ENCODE results near the gene ABTB1. TPM values are rescaled to one million over a fixed set of nuclear protein-coding genes. Genes with fewer than 3 reads are reported as not detected.
A peak's percentile ranks its signal among the peaks of the same experiment; 100 is the strongest.

Gene ABTB1
- total and polyA plus RNA-seq, 2 experiments from 2014 or later: 3.7 to 5.7 TPM

- ATAC-seq (no peak), DNase-seq (ENCODE audit: low spot score) (no peak)
- Mint-ChIP-seq H3K27ac (no peak overlapping the region), H3K4me1 (peaks cover 29% of the 10 kb centered on the region), H3K36me3 (ENCODE audit: low read depth) (peaks cover 3% of the 10 kb centered on the region; the same call in 2 of the 3 replicates), H3K27me3 (ENCODE audit: insufficient read depth, low read depth, poor library complexity) (peaks cover 28% of the 10 kb centered on the region), H3K4me3 (peak overlapping the region; percentile 72), H3K9me3 (peaks cover 6% of the 10 kb centered on the region)
- H3K36me3 ChIP-seq (ENCODE audit: insufficient read depth): no peaks in the 10 kb centered on the region; the same call in 1 of the 2 replicates
- peaks cover 5% of the 10 kb centered on the region; the same call in 1 of the 2 replicates for H3F3A ChIP-seq (replicated peaks; ENCODE audit: low read depth)
- no peak for TF ChIP-seq CTCF (conservative IDR thresholded peaks at IDR 0.05; ENCODE audit: low read depth in 2 of 2)
- no peak for TF ChIP-seq EZH2 (IDR thresholded peaks at IDR 0.05; ENCODE audit: low read depth, unreplicated experiment)
- TF ChIP-seq POLR2AphosphoS5 (IDR thresholded peaks at IDR 0.05; ENCODE audit: low read depth): no peak
- TF ChIP-seq CREB1 (CRISPR knock-in tag; IDR thresholded peaks at IDR 0.05; ENCODE audit: low read depth): no peak
- no peak for TF ChIP-seq ZNF462 (CRISPR knock-in tag; IDR thresholded peaks at IDR 0.05)
- TF ChIP-seq ZNF331 (CRISPR knock-in tag; IDR thresholded peaks at IDR 0.05; ENCODE audit: low read depth): no peak
- no peak for TF ChIP-seq EZH2phosphoT487 (IDR thresholded peaks at IDR 0.05; ENCODE audit: unreplicated experiment)
- no peak for TF ChIP-seq REST (IDR thresholded peaks at IDR 0.05; ENCODE audit: unreplicated experiment)
- no peak for TF ChIP-seq JUNB (IDR thresholded peaks at IDR 0.05; ENCODE audit: unreplicated experiment)
- TF ChIP-seq NANOG (IDR thresholded peaks at IDR 0.05; ENCODE audit: borderline replicate concordance): no peak
- no peak for TF ChIP-seq STAT1 (IDR thresholded peaks at IDR 0.05; ENCODE audit: unreplicated experiment)
- no peak for TF ChIP-seq ZNF114 (CRISPR knock-in tag; IDR thresholded peaks at IDR 0.05)
- no peak for TF ChIP-seq ETS1 (IDR thresholded peaks at IDR 0.05)
- peaks cover 41% of the 10 kb centered on the region for H3K27me3 ChIP-seq (ENCODE audit: insufficient read depth)
- H3K4me1 ChIP-seq (ENCODE audit: insufficient read depth): peaks cover 12% of the 10 kb centered on the region; the same call in 1 of the 2 replicates
- H3K4me2 ChIP-seq: 0 out of 2 replicates have a peak overlapping the region, but pooled peaks have one; percentile 43
- no peak overlapping the region for H2AFZ ChIP-seq
- H3K27ac ChIP-seq (ENCODE audit: low read depth): no peak overlapping the region
- H3K79me2 ChIP-seq (replicated peaks; ENCODE audit: insufficient read depth): no peaks in the 10 kb centered on the region
- H3K9me2 ChIP-seq (ENCODE audit: insufficient read depth): no peaks in the 10 kb centered on the region
- 0 out of 2 replicates have a peak, but pooled peaks cover 2% of the 10 kb centered on the region for H4K20me1 ChIP-seq (replicated peaks; ENCODE audit: insufficient read depth)
- no peak overlapping the region for H3K4me3 ChIP-seq
Observed at GRCh38 chr3:127628426-127628787, 44.3 kb upstream of the ABTB1 start.
